Lower leg skin (tissue), 3 donors: ENCODE measurements around the gene C10orf95.

Experiments
- CTCF ChIP-seq, 3 donors: fragments of 450-650 bp; IDR thresholded peaks; one replicate each; pipeline ENCODE4 v1.5.1; 2016; ENCODE audit warnings: antibody characterized with exemption in 3 of 3, mild to moderate bottlenecking in 3 of 3, moderate library complexity in 2 of 3
- POLR2A ChIP-seq, 2 donors: fragments of 450-650 bp; IDR thresholded peaks; one replicate each; pipeline ENCODE4 v1.6.1; 2016 to 2017; ENCODE audit warnings: antibody characterized with exemption in 2 of 2, mild to moderate bottlenecking in 1 of 2, moderate library complexity in 1 of 2

DNA sequence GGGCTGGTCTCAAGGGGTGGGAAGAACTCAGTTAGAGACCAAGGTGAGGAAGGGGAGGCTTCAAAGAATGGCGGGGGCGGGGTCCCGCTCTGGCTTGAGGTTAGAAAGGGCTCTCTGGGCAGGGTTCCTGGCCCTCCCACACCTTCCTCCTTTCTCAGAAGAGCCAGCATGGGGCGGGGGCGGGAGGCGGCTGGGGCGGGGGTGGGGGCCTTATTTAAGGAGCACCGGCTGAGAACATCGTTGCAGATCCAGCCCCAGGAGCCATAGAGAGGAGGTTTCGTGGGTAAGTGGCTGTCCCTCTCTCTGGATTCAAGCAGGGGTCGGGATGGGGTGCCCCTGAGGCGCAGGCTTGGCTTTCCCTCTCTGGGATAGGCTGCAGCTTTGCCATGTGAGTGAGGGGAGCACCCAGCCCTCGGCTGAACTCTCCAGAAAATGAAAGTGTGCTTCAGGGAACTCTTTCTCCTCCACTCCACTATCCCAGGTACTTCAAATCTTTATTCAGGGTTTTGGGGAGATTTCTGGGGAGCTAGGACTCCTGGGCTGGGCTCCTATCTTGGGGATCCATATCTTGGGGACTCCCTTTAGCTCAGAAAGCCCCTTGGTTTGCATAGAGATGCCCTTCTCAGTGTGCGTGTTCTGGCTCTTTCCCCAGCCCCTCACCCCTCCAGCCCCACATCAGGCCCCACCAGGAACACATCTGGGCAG lies 15.7 kb downstream of the C10orf95 start:
- TF ChIP-seq CTCF (IDR thresholded peaks at IDR 0.05): no peak
- no peak for TF ChIP-seq POLR2A (IDR thresholded peaks at IDR 0.05)
